HG03175 (cell line): Measurements from ENCODE around the gene NXNL2.

Source experiments
- ATAC-seq: cut with Tn5 transposase; IDR thresholded peaks from one replicate; pipeline ENCODE4 v1.9.1; 2021; ENCODE audit warnings: mild to moderate bottlenecking, moderate library complexity; ENCODE audit not compliant: unreplicated experiment

The NXNL2 gene

GRCh38 chr9:88531920-88532698 lies 2.9 kb upstream of the NXNL2 start:
- ATAC-seq, result no peak

- no peak for ATAC-seq
Measured at GRCh38 chr9:88533951-88534455, 975 bp upstream of the NXNL2 start.

GRCh38 chr9:88535226-88536022 lies 446 bp downstream of the NXNL2 start:
- ATAC-seq, result no peak

GRCh38 chr9:88536023-88536324 lies 996 bp downstream of the NXNL2 start:
- ATAC-seq, result no peak

- ATAC-seq, result no peak
Measured at GRCh38 chr9:88536951-88537760, 2.2 kb downstream of the NXNL2 start.

- no peak for ATAC-seq
Measured at GRCh38 chr9:88537761-88538091, 2.7 kb downstream of the NXNL2 start.

GRCh38 chr9:88538311-88539085 lies 3.5 kb downstream of the NXNL2 start:
- ATAC-seq, result no peak

GRCh38 chr9:88539246-88539645 lies 4.3 kb downstream of the NXNL2 start:
- no peak for ATAC-seq

- no peak for ATAC-seq
Measured at GRCh38 chr9:88540251-88540763, 5.3 kb downstream of the NXNL2 start.

GRCh38 chr9:88544245-88544644 lies 9.3 kb downstream of the NXNL2 start:
- no peak for ATAC-seq

- ATAC-seq, result no peak
Measured at GRCh38 chr9:88551546-88552137, 16.7 kb downstream of the NXNL2 start.

- no peak for ATAC-seq
Measured at GRCh38 chr9:88553350-88553749, 18.4 kb downstream of the NXNL2 start.

GRCh38 chr9:88555268-88555980 lies 20.4 kb downstream of the NXNL2 start:
- no peak for ATAC-seq

- ATAC-seq, result no peak
Measured at GRCh38 chr9:88559661-88560060, 24.7 kb downstream of the NXNL2 start.

GRCh38 chr9:88567870-88568269 lies 32.9 kb downstream of the NXNL2 start:
- no peak for ATAC-seq

- ATAC-seq, result no peak
Measured at GRCh38 chr9:88571419-88571818, 36.4 kb downstream of the NXNL2 start.

GRCh38 chr9:88572684-88573083 lies 37.7 kb downstream of the NXNL2 start:
- ATAC-seq, result no peak

GRCh38 chr9:88574953-88575352 lies 40.0 kb downstream of the NXNL2 start:
- no peak for ATAC-seq
